Measurements from ENCODE around the gene CFAP52. TPM values are rescaled to one million over a fixed set of nuclear protein-coding genes. Genes with fewer than 3 reads are reported as not detected.

Gene CFAP52
- total and polyA plus RNA-seq, 2 of the 8 experiments (the other 6 are each of a cell fraction or from before 2014, with no cell fraction given) = 0.11 TPM; not detected in 1

- no peak for FAIRE-seq
- no peak overlapping the region for H2BK120ac ChIP-seq (replicated peaks; ENCODE audit: low read depth, low read length)
- no peaks in the 10 kb centered on the region for H3K79me1 ChIP-seq (ENCODE audit: low read depth, low read length)
- H3K23me2 ChIP-seq (ENCODE audit: low read depth, low read length) = no peaks in the 10 kb centered on the region
- no peak overlapping the region for H3K27ac ChIP-seq (ENCODE audit: low read depth, low read length)
- POLR2A ChIA-PET (ENCODE audit: partially characterized antibody) = no interaction called here
- no peaks in the 10 kb centered on the region; a peak in 1 of 8 replicates for H3K36me3 ChIP-seq (ENCODE audit: control insufficient read depth in 2 of 4, insufficient read depth in 4 of 4, low read length in 3 of 4)
- H4K8ac ChIP-seq (ENCODE audit: extremely low read depth, insufficient read depth, low read length) = no peak overlapping the region
- no peak overlapping the region for H3K4me2 ChIP-seq (ENCODE audit: insufficient read depth in 1 of 2, low read depth in 2 of 2, low read length in 2 of 2)
- no peaks in the 10 kb centered on the region for H3K27me3 ChIP-seq (replicated peaks in 1 of 4; ENCODE audit: control insufficient read depth in 3 of 4, extremely low read depth in 1 of 4, insufficient read depth in 3 of 4, low read length in 3 of 4)
- no peak overlapping the region for H3K18ac ChIP-seq (ENCODE audit: extremely low read depth, low read length)
- no peak overlapping the region for H3K23ac ChIP-seq (ENCODE audit: insufficient read length)
- no peak overlapping the region for H3K4me3 ChIP-seq (ENCODE audit: extremely low read depth in 1 of 4, insufficient read depth in 2 of 4, low read depth in 3 of 4, low read length in 4 of 4)
- no peak for DNase-seq (ENCODE audit: low read depth in 1 of 2, low spot score in 2 of 2)
- H4K5ac ChIP-seq (ENCODE audit: insufficient read length, low read depth, low read length) = no peak overlapping the region
- no peak overlapping the region for H3K4ac ChIP-seq (replicated peaks; ENCODE audit: insufficient read length, low read depth, low read length)
- H3K56ac ChIP-seq (replicated peaks; ENCODE audit: insufficient read length, low read depth, low read length) = no peak overlapping the region
- H3K79me2 ChIP-seq (ENCODE audit: control insufficient read depth in 1 of 2, insufficient read depth in 2 of 2, low read length in 2 of 2) = no peaks in the 10 kb centered on the region
- no peak overlapping the region for H4K91ac ChIP-seq (replicated peaks; ENCODE audit: insufficient read length, low read length)
- no peak overlapping the region for H2BK12ac ChIP-seq (ENCODE audit: low read depth, low read length)
- no peak overlapping the region for H3K14ac ChIP-seq (ENCODE audit: insufficient read length)
- no peak overlapping the region for H2BK5ac ChIP-seq (ENCODE audit: low read depth, low read length)
- TF ChIP-seq E2F6 (IDR thresholded peaks at IDR 0.05) = no peak
- no peaks in the 10 kb centered on the region for H4K20me1 ChIP-seq (replicated peaks in 1 of 2; ENCODE audit: control insufficient read depth in 1 of 2, insufficient read depth in 2 of 2, low read length in 2 of 2)
- no peaks in the 10 kb centered on the region for H3K9me3 ChIP-seq (ENCODE audit: insufficient read depth in 2 of 2, low read depth in 1 of 2, low read length in 1 of 2)
- CTCF ChIA-PET (ENCODE audit: partially characterized antibody) = interaction anchor here (1.1 kb wide), 1 partner anchor 105 kb away, joined by 3 read pairs; no protein-coding TSS in a partner anchor
- H3K9ac ChIP-seq (replicated peaks in 1 of 4; ENCODE audit: extremely low read depth in 1 of 4, low read depth in 3 of 4, low read length in 3 of 4) = no peak overlapping the region
- H3K4me1 ChIP-seq (replicated peaks in 1 of 4; ENCODE audit: control insufficient read depth in 3 of 4, insufficient read depth in 4 of 4, low read length in 3 of 4) = peaks cover 0 to 3% (median under 1%) of the 10 kb centered on the region in 4 experiments; a peak in 1 of 7 replicates
- no peak overlapping the region for H2BK15ac ChIP-seq (ENCODE audit: low read length)
- no peak overlapping the region for H2AFZ ChIP-seq (ENCODE audit: low read length)
- 74% methylated on average over 4 of the region's 4 CpGs; no CpG with 5 or more reads in 1 of the 2 experiments for WGBS, 2 experiments (ENCODE audit: extremely low coverage in 1 of 2, insufficient coverage in 1 of 2, insufficient read length in 1 of 2, insufficient replicate concordance in 2 of 2, low coverage in 1 of 2, low lambda C conversion rate in 2 of 2, missing lambda C conversion rate in 1 of 2)
- H2BK20ac ChIP-seq (ENCODE audit: low read length) = no peak overlapping the region
- no peak overlapping the region for H2AK5ac ChIP-seq (ENCODE audit: low read depth, low read length)
Observed at GRCh38 chr17:9538626-9539025, 37.8 kb upstream of the CFAP52 start.

Data from H1 (cell line).